Stimulated activated CD8-positive, alpha-beta memory T cell treated with anti-CD3 and anti-CD28 coated beads, Interleukin-15, amount 100 ng/mL, for 48 hours (primary cell): ENCODE measurements around the gene CLEC10A.
"Not testable (repeated sequence)": the region's sequence is repeated elsewhere in the genome, so short reads cannot be mapped to it uniquely, and the experiment has no call there.

ENCODE experiments used
- DNase-seq, 2 donors: peaks; one replicate each; pipeline ENCODE4 v3.0.0-alpha.2; 2020; ENCODE audit warnings: low read depth in 2 of 2

CLEC10A gene

GRCh38 chr17:7108981-7109380 is 28.9 kb upstream of the CLEC10A start:
- no peak for DNase-seq

- no peak for DNase-seq
Measured at GRCh38 chr17:7108560-7108925, 28.5 kb upstream of the CLEC10A start.

- DNase-seq: no peak
Measured at GRCh38 chr17:7107795-7108559, 27.9 kb upstream of the CLEC10A start.

GRCh38 chr17:7107012-7107754 is 27.1 kb upstream of the CLEC10A start:
- no peak for DNase-seq

- no peak for DNase-seq
Measured at GRCh38 chr17:7102421-7102820, 22.4 kb upstream of the CLEC10A start.

GRCh38 chr17:7101531-7101930 is 21.5 kb upstream of the CLEC10A start:
- no peak for DNase-seq

- DNase-seq: not testable (repeated sequence)
Measured at GRCh38 chr17:7100641-7101379, 20.8 kb upstream of the CLEC10A start.

GRCh38 chr17:7098802-7099459 is 18.9 kb upstream of the CLEC10A start:
- DNase-seq: no peak

GRCh38 chr17:7097940-7098339 is 17.9 kb upstream of the CLEC10A start:
- DNase-seq: no peak

- DNase-seq: no peak
Measured at GRCh38 chr17:7095625-7096024, 15.6 kb upstream of the CLEC10A start.

- no peak for DNase-seq
Measured at GRCh38 chr17:7094652-7095019, 14.6 kb upstream of the CLEC10A start.

- not testable (repeated sequence) for DNase-seq
Measured at GRCh38 chr17:7091311-7092005, 11.4 kb upstream of the CLEC10A start.

GRCh38 chr17:7089570-7089969 is 9.5 kb upstream of the CLEC10A start:
- not testable (repeated sequence) for DNase-seq

- not testable (repeated sequence) for DNase-seq
Measured at GRCh38 chr17:7088442-7088841, 8.4 kb upstream of the CLEC10A start.

GRCh38 chr17:7084088-7084487 is 4.0 kb upstream of the CLEC10A start:
- DNase-seq: no peak

- no peak for DNase-seq
Measured at GRCh38 chr17:7083592-7083991, 3.5 kb upstream of the CLEC10A start.

- no peak for DNase-seq
Measured at GRCh38 chr17:7081341-7082062, 1.5 kb upstream of the CLEC10A start.

GRCh38 chr17:7080456-7081041 is 498 bp upstream of the CLEC10A start:
- no peak for DNase-seq

- DNase-seq: no peak
Measured at GRCh38 chr17:7078711-7079110, 1.3 kb downstream of the CLEC10A start.

- no peak for DNase-seq
Measured at GRCh38 chr17:7077911-7078546, 2.0 kb downstream of the CLEC10A start.
